Measurements from ENCODE around the gene HLA-DQB1. TPM values are rescaled to one million over a fixed set of nuclear protein-coding genes. Genes with fewer than 3 reads are reported as not detected.
"Not testable (repeated sequence)": the region's sequence is repeated elsewhere in the genome, so short reads cannot be mapped to it uniquely, and the experiment has no call there.

HLA-DQB1 gene
- total RNA-seq, 4 donors from 2014 or later = 1.6 to 9.4 (median 3.7) TPM

DNA sequence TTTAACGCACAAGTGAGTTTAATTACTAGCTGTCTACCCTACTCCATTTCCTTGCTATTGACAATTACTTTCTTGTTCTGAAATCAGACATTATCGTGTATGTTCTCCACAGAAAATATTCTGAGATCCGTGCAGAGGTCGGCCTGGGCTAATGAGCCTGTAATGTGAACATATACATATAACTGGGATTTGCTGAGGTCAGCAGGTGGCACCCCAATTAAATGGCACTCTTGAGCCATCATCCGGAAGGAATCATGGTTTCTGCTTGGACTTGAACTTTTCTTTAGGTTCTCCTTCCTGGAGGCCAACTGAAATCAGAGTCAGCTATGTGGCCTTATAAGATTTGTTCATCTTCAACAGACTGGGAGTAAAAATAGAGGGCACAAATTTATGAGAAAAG lies 3.6 kb downstream of the HLA-DQB1 start:
- no peaks in the 10 kb centered on the region for H3K36me3 ChIP-seq
- H3K27ac ChIP-seq = no peak overlapping the region
- H3K9me3 ChIP-seq = no peaks in the 10 kb centered on the region
- no peak for DNase-seq (ENCODE audit: low spot score in 2 of 2)
- H3K4me3 ChIP-seq = no peak overlapping the region
- no peaks in the 10 kb centered on the region for H3K27me3 ChIP-seq
- TF ChIP-seq POLR2A (IDR thresholded peaks at IDR 0.05) = no peak
- TF ChIP-seq, protein P1, sequence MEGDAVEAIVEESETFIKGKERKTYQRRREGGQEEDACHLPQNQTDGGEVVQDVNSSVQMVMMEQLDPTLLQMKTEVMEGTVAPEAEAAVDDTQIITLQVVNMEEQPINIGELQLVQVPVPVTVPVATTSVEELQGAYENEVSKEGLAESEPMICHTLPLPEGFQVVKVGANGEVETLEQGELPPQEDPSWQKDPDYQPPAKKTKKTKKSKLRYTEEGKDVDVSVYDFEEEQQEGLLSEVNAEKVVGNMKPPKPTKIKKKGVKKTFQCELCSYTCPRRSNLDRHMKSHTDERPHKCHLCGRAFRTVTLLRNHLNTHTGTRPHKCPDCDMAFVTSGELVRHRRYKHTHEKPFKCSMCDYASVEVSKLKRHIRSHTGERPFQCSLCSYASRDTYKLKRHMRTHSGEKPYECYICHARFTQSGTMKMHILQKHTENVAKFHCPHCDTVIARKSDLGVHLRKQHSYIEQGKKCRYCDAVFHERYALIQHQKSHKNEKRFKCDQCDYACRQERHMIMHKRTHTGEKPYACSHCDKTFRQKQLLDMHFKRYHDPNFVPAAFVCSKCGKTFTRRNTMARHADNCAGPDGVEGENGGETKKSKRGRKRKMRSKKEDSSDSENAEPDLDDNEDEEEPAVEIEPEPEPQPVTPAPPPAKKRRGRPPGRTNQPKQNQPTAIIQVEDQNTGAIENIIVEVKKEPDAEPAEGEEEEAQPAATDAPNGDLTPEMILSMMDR (IDR thresholded peaks at IDR 0.05) = no peak
- no peak for TF ChIP-seq POLR2AphosphoS5 (IDR thresholded peaks at IDR 0.05)
- no peak for TF ChIP-seq EP300 (IDR thresholded peaks at IDR 0.05)
- no peaks in the 10 kb centered on the region for H3K4me1 ChIP-seq
- WGBS = 37% methylated on average over 5 of the region's 5 CpGs

GRCh38 chr6:32662099-32662498 lies 4.4 kb downstream of the HLA-DQB1 start:
- Histone ChIP-seq H3K4me1 (no peaks in the 10 kb centered on the region), H3K9me3 (no peaks in the 10 kb centered on the region), H3K36me3 (no peaks in the 10 kb centered on the region), H3K27ac (no peak overlapping the region), H3K4me3 (no peak overlapping the region), H3K27me3 (no peaks in the 10 kb centered on the region)
- TF ChIP-seq POLR2A (IDR thresholded peaks at IDR 0.05) = no peak
- TF ChIP-seq POLR2AphosphoS5 (IDR thresholded peaks at IDR 0.05) = no peak
- TF ChIP-seq, protein P1 (IDR thresholded peaks at IDR 0.05) = no peak
- TF ChIP-seq EP300 (IDR thresholded peaks at IDR 0.05) = no peak
- 75% methylated on average over 7 of the region's 7 CpGs for WGBS
- no peak for DNase-seq (ENCODE audit: low spot score in 2 of 2)

DNA sequence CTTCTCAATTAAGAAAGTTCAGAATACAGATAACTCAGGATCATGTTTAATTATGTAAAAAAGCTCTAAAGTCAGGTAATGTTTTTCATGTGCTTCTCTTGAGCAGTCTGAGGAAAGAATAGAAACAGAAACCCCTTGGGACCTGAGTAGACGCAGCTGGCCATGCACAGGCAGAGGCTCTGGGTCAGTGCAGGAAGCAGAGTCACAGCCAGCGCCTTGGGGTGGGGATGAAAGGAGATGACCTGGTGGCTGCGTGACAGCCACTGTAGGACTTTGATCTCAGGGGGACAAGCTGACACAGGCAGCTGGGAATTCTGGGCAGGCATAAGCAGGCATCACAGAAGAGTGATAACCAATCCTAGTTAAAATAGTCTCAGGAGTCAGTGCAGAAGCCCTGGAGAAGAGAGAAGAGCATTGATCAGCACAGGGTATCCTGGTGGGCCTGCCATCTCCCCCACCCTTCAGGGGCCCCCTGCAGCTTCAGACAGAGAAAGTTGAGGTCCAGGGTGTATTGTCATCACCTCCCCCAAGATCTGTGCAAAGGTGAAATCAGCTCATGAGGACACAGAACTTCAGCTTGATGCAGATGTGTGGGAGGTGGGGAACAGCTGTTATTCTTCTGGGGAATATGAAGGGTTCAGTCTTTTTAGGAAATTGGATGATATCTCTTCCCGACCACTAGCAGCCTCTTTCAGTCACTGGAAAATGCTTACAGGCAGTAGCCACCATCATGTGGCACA lies 6.4 kb downstream of the HLA-DQB1 start:
- Histone ChIP-seq H3K4me1 (no peaks in the 10 kb centered on the region), H3K4me3 (no peak overlapping the region), H3K27ac (no peak overlapping the region), H3K9me3 (no peaks in the 10 kb centered on the region), H3K36me3 (no peaks in the 10 kb centered on the region), H3K27me3 (no peaks in the 10 kb centered on the region)
- TF ChIP-seq POLR2A (IDR thresholded peaks at IDR 0.05) = no peak
- no peak for TF ChIP-seq EP300 (IDR thresholded peaks at IDR 0.05)
- TF ChIP-seq, protein P1 (IDR thresholded peaks at IDR 0.05) = no peak
- no peak for TF ChIP-seq POLR2AphosphoS5 (IDR thresholded peaks at IDR 0.05)
- no peak for DNase-seq (ENCODE audit: low spot score in 2 of 2)
- WGBS = 68% methylated on average over 4 of the region's 4 CpGs

DNA sequence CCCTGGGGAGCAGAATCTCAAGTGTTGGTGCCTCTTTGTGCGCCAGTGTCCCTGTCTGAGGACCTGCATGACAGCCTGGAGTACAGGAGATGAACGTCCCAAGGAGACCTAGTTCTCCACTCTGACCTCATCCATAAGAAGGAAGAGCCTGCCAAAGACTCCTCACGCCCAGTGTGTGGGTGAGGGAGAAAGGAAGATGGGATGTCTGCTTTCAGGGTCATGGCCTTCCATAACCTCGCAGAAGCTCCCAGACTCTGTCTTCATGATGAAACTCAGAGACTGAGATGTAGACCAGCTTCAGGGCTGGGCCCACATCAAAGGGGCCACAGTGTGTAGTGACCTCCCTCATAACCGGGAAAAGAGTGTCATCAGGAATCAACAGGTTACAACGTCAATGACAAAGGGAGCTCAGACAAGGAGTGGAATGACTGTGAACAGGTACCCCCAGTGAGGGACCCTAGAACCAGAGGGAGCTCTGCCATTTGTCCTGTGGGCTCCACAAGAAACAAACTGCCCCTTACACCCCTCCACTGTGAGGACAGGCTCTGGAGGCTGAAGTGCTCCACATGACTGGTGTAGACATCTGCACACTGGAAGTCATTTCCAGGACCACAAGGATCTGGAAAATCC lies 8.1 kb downstream of the HLA-DQB1 start:
- no peaks in the 10 kb centered on the region for H3K9me3 ChIP-seq
- DNase-seq (ENCODE audit: low spot score in 2 of 2) = no peak
- no peak overlapping the region for H3K4me3 ChIP-seq
- H3K27me3 ChIP-seq = no peaks in the 10 kb centered on the region
- H3K4me1 ChIP-seq = no peaks in the 10 kb centered on the region
- 76% methylated on average over 6 of the region's 6 CpGs for WGBS
- no peak overlapping the region for H3K27ac ChIP-seq
- H3K36me3 ChIP-seq = no peaks in the 10 kb centered on the region
- TF ChIP-seq, protein P1 (IDR thresholded peaks at IDR 0.05) = no peak
- TF ChIP-seq POLR2A (IDR thresholded peaks at IDR 0.05) = no peak
- TF ChIP-seq POLR2AphosphoS5 (IDR thresholded peaks at IDR 0.05) = no peak
- TF ChIP-seq EP300 (IDR thresholded peaks at IDR 0.05) = no peak

- H3K27me3 ChIP-seq; H3K27ac ChIP-seq; H3K9me3 ChIP-seq; H3K36me3 ChIP-seq; H3K4me1 ChIP-seq; H3K4me3 ChIP-seq; DNase-seq (ENCODE audit: low spot score in 2 of 2): not testable (repeated sequence)
Observed at GRCh38 chr6:32657819-32658218, 8.6 kb downstream of the HLA-DQB1 start.

- not testable (repeated sequence) for H3K36me3 ChIP-seq; H3K27me3 ChIP-seq; H3K27ac ChIP-seq; DNase-seq (ENCODE audit: low spot score in 2 of 2); H3K9me3 ChIP-seq; H3K4me3 ChIP-seq; H3K4me1 ChIP-seq
- 59% methylated on average over 3 of the region's 6 CpGs for WGBS
Observed at GRCh38 chr6:32657329-32657728, 9.1 kb downstream of the HLA-DQB1 start.
